GM21529 (cell line): Measurements from ENCODE around the gene VPREB1.
"Not testable (repeated sequence)": the region's sequence is repeated elsewhere in the genome, so short reads cannot be mapped to it uniquely, and the experiment has no call there.

Experiments used
- ATAC-seq: cut with Tn5 transposase; IDR thresholded peaks from one replicate; pipeline ENCODE4 v1.9.1; 2021; ENCODE audit not compliant: unreplicated experiment

Gene VPREB1

GRCh38 chr22:22245256-22245909 is 797 bp downstream of the VPREB1 start:
- no peak for ATAC-seq

- ATAC-seq = no peak
Observed at GRCh38 chr22:22245935-22246525, 1.4 kb downstream of the VPREB1 start.

GRCh38 chr22:22246706-22247105 is 2.1 kb downstream of the VPREB1 start:
- ATAC-seq = no peak

- ATAC-seq = no peak
Observed at GRCh38 chr22:22248878-22249277, 4.3 kb downstream of the VPREB1 start.

GRCh38 chr22:22250651-22251050 is 6.1 kb downstream of the VPREB1 start:
- not testable (repeated sequence) for ATAC-seq

- not testable (repeated sequence) for ATAC-seq
Observed at GRCh38 chr22:22256133-22256532, 11.5 kb downstream of the VPREB1 start.

- not testable (repeated sequence) for ATAC-seq
Observed at GRCh38 chr22:22258597-22259415, 14.2 kb downstream of the VPREB1 start.

- ATAC-seq = not testable (repeated sequence)
Observed at GRCh38 chr22:22260169-22260568, 15.6 kb downstream of the VPREB1 start.

- not testable (repeated sequence) for ATAC-seq
Observed at GRCh38 chr22:22260586-22260985, 16.0 kb downstream of the VPREB1 start.

GRCh38 chr22:22262332-22263074 is 17.9 kb downstream of the VPREB1 start:
- ATAC-seq = not testable (repeated sequence)

- ATAC-seq = not testable (repeated sequence)
Observed at GRCh38 chr22:22263823-22264222, 19.2 kb downstream of the VPREB1 start.

- ATAC-seq = not testable (repeated sequence)
Observed at GRCh38 chr22:22270036-22270676, 25.6 kb downstream of the VPREB1 start.

- not testable (repeated sequence) for ATAC-seq
Observed at GRCh38 chr22:22277423-22277822, 32.8 kb downstream of the VPREB1 start.

- not testable (repeated sequence) for ATAC-seq
Observed at GRCh38 chr22:22284962-22285756, 40.6 kb downstream of the VPREB1 start.

GRCh38 chr22:22286390-22287105 is 42.0 kb downstream of the VPREB1 start:
- ATAC-seq = not testable (repeated sequence)

- ATAC-seq = not testable (repeated sequence)
Observed at GRCh38 chr22:22287106-22287626, 42.6 kb downstream of the VPREB1 start.

GRCh38 chr22:22289666-22290065 is 45.1 kb downstream of the VPREB1 start:
- not testable (repeated sequence) for ATAC-seq

GRCh38 chr22:22291129-22291806 is 46.7 kb downstream of the VPREB1 start:
- ATAC-seq = not testable (repeated sequence)
